Mucosa of descending colon (tissue), 3 donors: ENCODE measurements around the gene ADCY7. TPM values are rescaled to one million over a fixed set of nuclear protein-coding genes. Genes with fewer than 3 reads are reported as not detected.

Experiments used
- ATAC-seq: fragments of 200-7000 bp; cut with Tn5 transposase; one replicate; pipeline ENCODE4 v1.9.1; 2020; ENCODE audit warnings: mild to moderate bottlenecking, moderate library complexity
- DNase-seq, 3 donors: peaks; one replicate each; pipeline ENCODE4 v3.0.0-alpha.2; 2020
- H3K36me3 ChIP-seq: fragments of 200-600 bp; one replicate; pipeline ENCODE4 v1.8.0; 2021; ENCODE audit warnings: low read depth, mild to moderate bottlenecking
- H3K4me1 ChIP-seq: fragments of 200-600 bp; one replicate; pipeline ENCODE4 v1.8.0; 2021; ENCODE audit warnings: low read depth, mild to moderate bottlenecking
- H3K4me3 ChIP-seq: fragments of 200-600 bp; one replicate; pipeline ENCODE4 v1.8.0; 2021; ENCODE audit warnings: mild to moderate bottlenecking
- H3K9me3 ChIP-seq: fragments of 200-600 bp; one replicate; pipeline ENCODE4 v1.8.0; 2021; ENCODE audit warnings: mild to moderate bottlenecking
- intact Hi-C, 2 donors: fragments of 100-400 bp; cut with DNase I in 1 of 2; cut with micrococcal nuclease in 1 of 2; formaldehyde crosslinking; loops; one replicate each; pipeline versions ENCODE4 v1.11.0 to v1.11.1; 2022; cut with DNase I, micrococcal nuclease
- total RNA-seq, 3 donors: library from RNA; stranded (reverse); fragmentation: NEBNext Ultra II Directional in 2 of 3; extraction: Animal tissue kit (Norgen Biotek cat#: 25700) in 2 of 3; gene quantifications; one replicate each; pipeline versions ENCODE4 v1.2.1 to v1.2.4, GENCODE V29; 2021 to 2023
- TF ChIP-seq, protein P1 (sequence below): fragments of 200-600 bp; IDR thresholded peaks from one replicate; pipeline ENCODE4 v1.8.0; 2022; ENCODE audit warnings: antibody characterized with exemption, mild to moderate bottlenecking
- donor health status: DM: no; HTN: no; CAD: no; lungs with moderate emphysema.
- donor health status: DM: no; HTN: no; CAD: no.
- donor health status: DM: no; HTN: yes; CAD: no.

ADCY7 gene
- total RNA-seq, 3 donors from 2014 or later: 12.4 to 25.0 (median 22.7) TPM

DNA sequence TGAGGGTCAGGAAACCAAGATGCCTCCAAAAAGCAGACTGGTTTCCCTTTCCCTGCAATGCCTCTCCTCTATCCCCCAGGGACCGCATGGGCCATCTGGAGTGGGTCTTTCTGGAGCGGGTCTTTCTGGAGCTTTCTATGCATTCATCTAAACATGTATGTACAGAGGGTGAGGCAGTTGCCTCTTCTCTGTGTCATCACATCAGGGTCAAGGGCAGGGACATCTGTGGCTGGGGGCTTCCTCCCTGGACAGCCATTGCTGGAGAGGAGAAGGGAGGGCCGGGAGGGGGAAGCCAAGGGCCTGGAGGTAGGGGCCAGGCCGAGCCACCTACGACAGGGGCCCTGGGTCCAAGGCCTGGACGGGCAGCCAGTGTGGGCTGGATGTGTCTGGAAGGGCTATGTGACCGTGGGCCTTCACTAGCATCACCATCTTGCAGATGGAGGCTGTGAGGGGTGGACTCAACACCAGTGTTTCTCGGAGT, 840 bp downstream of the ADCY7 start:
- Histone ChIP-seq H3K36me3 (no peaks in the 10 kb centered on the region), H3K9me3 (no peaks in the 10 kb centered on the region), H3K4me1 (peaks cover 25% of the 10 kb centered on the region), H3K4me3 (no peak overlapping the region)
- TF ChIP-seq, protein P1, sequence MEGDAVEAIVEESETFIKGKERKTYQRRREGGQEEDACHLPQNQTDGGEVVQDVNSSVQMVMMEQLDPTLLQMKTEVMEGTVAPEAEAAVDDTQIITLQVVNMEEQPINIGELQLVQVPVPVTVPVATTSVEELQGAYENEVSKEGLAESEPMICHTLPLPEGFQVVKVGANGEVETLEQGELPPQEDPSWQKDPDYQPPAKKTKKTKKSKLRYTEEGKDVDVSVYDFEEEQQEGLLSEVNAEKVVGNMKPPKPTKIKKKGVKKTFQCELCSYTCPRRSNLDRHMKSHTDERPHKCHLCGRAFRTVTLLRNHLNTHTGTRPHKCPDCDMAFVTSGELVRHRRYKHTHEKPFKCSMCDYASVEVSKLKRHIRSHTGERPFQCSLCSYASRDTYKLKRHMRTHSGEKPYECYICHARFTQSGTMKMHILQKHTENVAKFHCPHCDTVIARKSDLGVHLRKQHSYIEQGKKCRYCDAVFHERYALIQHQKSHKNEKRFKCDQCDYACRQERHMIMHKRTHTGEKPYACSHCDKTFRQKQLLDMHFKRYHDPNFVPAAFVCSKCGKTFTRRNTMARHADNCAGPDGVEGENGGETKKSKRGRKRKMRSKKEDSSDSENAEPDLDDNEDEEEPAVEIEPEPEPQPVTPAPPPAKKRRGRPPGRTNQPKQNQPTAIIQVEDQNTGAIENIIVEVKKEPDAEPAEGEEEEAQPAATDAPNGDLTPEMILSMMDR: no peak
- intact Hi-C loops: no loop called here
- DNase-seq (peak in 2 of 3 donors; percentile 39 to 61), ATAC-seq (no peak)

DNA sequence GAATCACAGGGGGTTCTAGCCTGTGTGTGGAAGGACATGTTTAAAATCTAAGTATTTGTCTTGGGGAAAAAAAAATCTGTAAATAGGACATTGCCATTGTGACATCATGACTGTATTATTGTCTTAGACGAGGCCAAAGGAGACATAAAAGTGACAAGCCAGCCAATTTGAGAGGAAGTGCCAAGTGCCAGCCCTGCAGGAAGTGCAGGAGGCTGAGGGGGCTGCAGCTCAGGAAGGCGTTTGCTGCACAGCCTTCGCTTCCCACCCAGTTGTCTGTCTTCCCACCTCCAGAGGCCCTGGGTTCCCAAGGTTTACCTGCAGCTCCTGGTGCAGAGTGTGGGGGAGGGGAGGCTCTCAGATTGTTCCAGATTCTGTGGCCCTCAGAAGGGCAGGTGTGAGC, 1.3 kb downstream of the ADCY7 start:
- intact Hi-C loops: no loop called here
- no peaks in the 10 kb centered on the region for H3K36me3 ChIP-seq
- no peaks in the 10 kb centered on the region for H3K9me3 ChIP-seq
- H3K4me3 ChIP-seq: no peak overlapping the region
- ATAC-seq: peak; percentile 9
- TF ChIP-seq, protein P1: no peak
- peaks cover 25% of the 10 kb centered on the region for H3K4me1 ChIP-seq
- DNase-seq: peak in 2 of 3 donors; percentile 39 to 64

DNA sequence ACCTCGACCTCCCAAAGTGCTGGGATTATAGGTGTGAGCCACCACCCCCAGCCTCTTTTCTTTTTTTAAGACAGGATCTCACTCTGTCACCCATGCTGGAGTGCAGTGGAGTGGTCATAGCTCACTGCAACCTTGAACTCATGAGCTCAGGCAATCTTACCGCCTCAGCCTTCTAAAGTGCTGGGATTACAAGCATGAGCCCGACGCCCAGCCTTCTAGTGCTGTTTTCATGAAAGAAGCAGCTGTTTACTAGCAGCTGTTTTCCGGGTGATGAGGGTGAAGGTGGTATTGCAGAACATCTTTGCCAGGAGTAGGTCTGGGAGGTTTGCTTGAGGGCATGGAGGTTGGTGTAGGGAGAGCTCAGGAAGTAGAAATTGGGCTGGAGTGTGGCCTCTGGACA, 2.0 kb downstream of the ADCY7 start:
- DNase-seq (peak in 1 of 3 donors; percentile 19), ATAC-seq (no peak)
- Histone ChIP-seq H3K36me3 (no peaks in the 10 kb centered on the region), H3K4me1 (peaks cover 25% of the 10 kb centered on the region), H3K9me3 (no peaks in the 10 kb centered on the region), H3K4me3 (no peak overlapping the region)
- intact Hi-C loops: no loop called here
- TF ChIP-seq, protein P1: no peak

DNA sequence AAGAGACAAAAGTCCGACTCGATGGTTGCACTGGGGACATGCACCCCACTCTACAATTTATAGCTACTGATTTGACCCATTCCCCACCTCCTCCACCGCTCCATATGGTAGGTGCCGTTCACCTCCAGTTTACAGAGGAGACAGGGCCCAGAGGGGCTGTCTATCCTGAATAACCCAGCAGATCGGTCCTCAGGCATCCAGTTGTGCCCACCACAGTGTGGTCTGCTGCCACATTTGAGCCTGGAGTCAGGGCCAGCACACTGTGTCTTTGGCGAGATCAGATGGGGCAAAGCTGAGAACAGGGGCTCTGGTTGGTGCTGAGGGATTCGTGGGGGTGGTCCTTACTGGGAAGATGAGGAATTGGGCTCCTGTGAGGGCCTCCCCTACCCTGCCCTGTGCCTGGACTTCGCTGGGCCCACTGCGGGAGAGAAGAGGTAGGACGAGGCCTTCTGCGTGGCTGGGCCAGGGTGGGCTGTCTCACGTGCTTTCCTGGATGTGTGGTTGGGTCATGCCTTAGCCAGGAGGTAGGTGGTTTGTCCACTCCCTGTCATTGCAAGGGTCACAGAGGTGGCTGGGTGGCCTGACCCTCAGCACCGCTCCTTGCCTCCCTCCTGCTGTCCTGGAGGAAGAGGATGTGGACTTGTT, 2.8 kb downstream of the ADCY7 start:
- DNase-seq: peak in 2 of 3 donors; percentile 24 to 37
- Histone ChIP-seq H3K36me3 (no peaks in the 10 kb centered on the region), H3K9me3 (no peaks in the 10 kb centered on the region), H3K4me1 (peaks cover 25% of the 10 kb centered on the region), H3K4me3 (no peak overlapping the region)
- ATAC-seq: no peak
- intact Hi-C loops: no loop called here
- TF ChIP-seq, protein P1: no peak

DNA sequence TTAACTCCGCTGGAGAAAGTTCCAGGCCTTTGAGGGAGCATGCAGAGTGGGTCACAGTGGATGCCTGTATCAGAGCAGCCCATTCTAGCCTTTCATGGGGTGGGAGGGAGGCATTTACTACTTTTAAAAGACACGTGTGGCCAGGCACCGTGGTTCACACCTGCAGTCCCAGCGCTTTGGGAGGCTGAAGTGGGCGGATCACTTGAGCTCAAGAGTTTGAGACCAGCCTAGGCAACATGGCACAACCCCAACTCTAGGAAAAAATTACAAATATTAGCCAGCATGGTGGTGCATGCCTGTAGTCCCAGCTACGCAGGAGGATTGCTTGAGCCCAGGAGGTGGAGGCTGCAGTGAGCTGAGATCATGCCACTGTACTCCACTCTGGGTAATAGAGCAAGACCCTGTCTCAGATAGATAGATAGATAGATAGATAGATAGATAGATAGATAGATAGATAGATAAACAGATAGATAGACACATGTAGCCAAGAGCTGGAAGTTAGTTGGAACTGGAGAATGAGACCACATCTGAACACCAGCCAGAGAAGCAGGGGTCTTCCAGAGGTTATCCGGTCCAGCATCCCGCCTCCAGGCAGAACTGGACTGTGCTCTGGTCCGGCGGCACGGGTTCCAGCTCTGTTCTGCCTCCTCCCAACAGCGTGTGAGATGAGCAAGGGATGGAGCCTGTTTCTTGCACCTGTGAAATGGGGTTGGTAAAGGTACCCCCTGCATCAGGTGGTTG, 3.6 kb downstream of the ADCY7 start:
- DNase-seq (peak in 2 of 3 donors; percentile 19 to 24), ATAC-seq (no peak)
- Histone ChIP-seq H3K36me3 (no peaks in the 10 kb centered on the region), H3K4me1 (peaks cover 25% of the 10 kb centered on the region), H3K4me3 (no peak overlapping the region), H3K9me3 (no peaks in the 10 kb centered on the region)
- intact Hi-C loops: no loop called here
- TF ChIP-seq, protein P1: no peak
